Stomach (tissue), 9 donors: ENCODE measurements around the gene WBP2. TPM values are rescaled to one million over a fixed set of nuclear protein-coding genes. Genes with fewer than 3 reads are reported as not detected.

Experiments used
- DNase-seq, 2 donors: peaks; one replicate each; pipeline versions ENCODE4 v3.0.0 to v3.0.0-alpha.2; 2013 to 2019
- H3K27ac ChIP-seq, 5 donors: fragments of 200-600 bp in 4 of 5; sonication (generic) in 4 of 5; one replicate each; pipeline ENCODE4 v1.5.1; 2013 to 2019; ENCODE audit warnings: mild to moderate bottlenecking in 1 of 5, moderate library complexity in 1 of 5
- H3K27me3 ChIP-seq, 3 donors: fragments of 200-600 bp; sonication (generic); one replicate each; pipeline ENCODE4 v1.5.1; 2017 to 2019; ENCODE audit warnings: mixed run types in 1 of 3
- H3K36me3 ChIP-seq, 4 donors: fragments of 200-600 bp; sonication (generic); 1 replicate in 3 of 4; 2 replicates in 1 of 4; pipeline ENCODE4 v1.5.1; 2016 to 2019
- H3K4me1 ChIP-seq, 4 donors: fragments of 200-600 bp; sonication (generic); one replicate each; pipeline ENCODE4 v1.5.1; 2016 to 2019
- H3K4me3 ChIP-seq, 4 donors: fragments of 200-600 bp; sonication (generic) in 3 of 4; one replicate each; pipeline ENCODE4 v1.5.1; 2016 to 2019; ENCODE audit warnings: mild to moderate bottlenecking in 1 of 4
- H3K9me3 ChIP-seq, 4 donors: fragments of 200-600 bp; sonication (generic); one replicate each; pipeline ENCODE4 v1.5.1; 2016 to 2019
- CTCF ChIP-seq, 7 experiments: fragments of 450-650 bp in 4 of 7; fragments of 200-600 bp in 3 of 7; sonication (generic) in 3 of 7; IDR thresholded peaks; one replicate each; pipeline ENCODE4 v1.5.1; 2016 to 2019; ENCODE audit warnings: antibody characterized with exemption in 7 of 7, control low read depth in 2 of 7, mild to moderate bottlenecking in 1 of 7
- EP300 ChIP-seq: sonication (generic); formaldehyde crosslinking; IDR thresholded peaks from one replicate; pipeline ENCODE4 v1.6.1; 2017; ENCODE audit warnings: antibody characterized with exemption
- POLR2A ChIP-seq, 4 donors: fragments of 450-650 bp; IDR thresholded peaks; one replicate each; pipeline ENCODE4 v1.6.1; 2016; ENCODE audit warnings: antibody characterized with exemption in 4 of 4, control low read depth in 2 of 4, mild to moderate bottlenecking in 1 of 4, moderate library complexity in 1 of 4
- POLR2AphosphoS5 ChIP-seq, 3 donors: sonication (generic); formaldehyde crosslinking; IDR thresholded peaks; one replicate each; pipeline ENCODE4 v1.6.1; 2016; ENCODE audit warnings: antibody characterized with exemption in 3 of 3
- WGBS, 5 donors: extraction: QIAGEN DNeasy Blood & Tissue Kit in 3 of 5; methylation state at CpG; one replicate each; pipeline versions ENCODE4 v1.1.5 to v1.1.7; 2013 to 2018; 5-methylcytosine and 5-hydroxymethylcytosine counted together
- intact Hi-C: fragments of 100-400 bp; cut with DNase I; formaldehyde crosslinking; loops from one replicate; pipeline ENCODE4 v1.15.1; 2023; ENCODE audit warnings: low total_unique reads
- polyA plus RNA-seq, 3 donors: library from polyadenylated mRNA; stranded (reverse); fragments of 200-250 nt; gene quantifications; one replicate each; pipeline ENCODE4 v1.2.3, GENCODE V29; 2013
- total RNA-seq, 5 donors: library from RNA; depleted of rRNA; stranded (reverse); fragments of >200 nt; gene quantifications; one replicate each; pipeline versions ENCODE4 v1.1.0 to v1.2.3, GENCODE V29; 2014 to 2016
- donor health status: healthy with polysubstance abuse.
- donor health status: Bipolar disorder and iron deficiency.
- donor health status: healthy.

Gene WBP2
- total and polyA plus RNA-seq, 8 donors = 28.6 to 122 (median 72.5) TPM

- TF ChIP-seq POLR2AphosphoS5 (IDR thresholded peaks at IDR 0.05) = no peak
- TF ChIP-seq EP300 = no peak
- no peak for TF ChIP-seq POLR2A (IDR thresholded peaks at IDR 0.05)
- no peak for TF ChIP-seq CTCF (IDR thresholded peaks at IDR 0.05)
- Histone ChIP-seq H3K27ac (no peak overlapping the region), H3K9me3 (no peaks in the 10 kb centered on the region), H3K36me3 (peaks cover 28 to 79% (median 71%) of the 10 kb centered on the region in 4 donors), H3K4me1 (peaks cover 0 to 11% (median 5%) of the 10 kb centered on the region in 4 donors), H3K27me3 (no peaks in the 10 kb centered on the region), H3K4me3 (no peak overlapping the region)
- 88 to 92% (median 90%) methylated on average over 7 to 8 of the region's 8 CpGs for WGBS, 5 donors
- no peak for DNase-seq
- intact Hi-C loops = no loop called here
These were observed 59.1 kb downstream of the WBP2 start for GRCh38 chr17:75795820-75796607.

Other genes starting within 250 kb of the WBP2 start
- 10 to 100 TPM in 1 of 5 donors, 1 to 10 TPM in 1, under 1 TPM in 1, not detected in 2; 0.58 to 12.7 (median 3.6) TPM for gene SMIM5, start 221.9 kb downstream of the WBP2 start, total RNA-seq
- 10 to 100 TPM in 1 of 3 donors, 1 to 10 TPM in 2; 5.9 to 29.5 (median 10.0) TPM for gene SMIM5, start 221.9 kb downstream of the WBP2 start, polyA plus RNA-seq
- gene RECQL5, start 188.2 kb downstream of the WBP2 start, total RNA-seq = 100 to 1,000 TPM in 2 of 5 donors, 10 to 100 TPM in 3; 21.4 to 229 (median 46.7) TPM
- gene RECQL5, start 188.2 kb downstream of the WBP2 start, polyA plus RNA-seq = 10 to 100 TPM; 29.6 to 61.4 (median 50.8) TPM
- gene SAP30BP, start 188.0 kb downstream of the WBP2 start, total RNA-seq = 100 to 1,000 TPM in 2 of 5 donors, 10 to 100 TPM in 3; 24.6 to 154 (median 72.9) TPM
- gene SAP30BP, start 188.0 kb downstream of the WBP2 start, polyA plus RNA-seq = 10 to 100 TPM; 59.0 to 82.5 (median 72.8) TPM
- 100 to 1,000 TPM in 4 of 5 donors, 10 to 100 TPM in 1; 66.8 to 137 (median 132) TPM for gene ITGB4, start 133.9 kb downstream of the WBP2 start, total RNA-seq
- 10 to 100 TPM; 33.6 to 66.1 (median 60.3) TPM for gene ITGB4, start 133.9 kb downstream of the WBP2 start, polyA plus RNA-seq
- 10 to 100 TPM in 4 of 5 donors, 1 to 10 TPM in 1; 7.6 to 57.1 (median 27.5) TPM for gene GALK1, start 90.1 kb downstream of the WBP2 start, total RNA-seq
- gene GALK1, start 90.1 kb downstream of the WBP2 start, polyA plus RNA-seq = 10 to 100 TPM; 32.7 to 41.0 (median 40.6) TPM
- gene UNK, start 70.5 kb downstream of the WBP2 start, total RNA-seq = 100 to 1,000 TPM in 1 of 5 donors, 10 to 100 TPM in 3, 1 to 10 TPM in 1; 3.5 to 102 (median 33.0) TPM
- 10 to 100 TPM; 13.5 to 17.3 (median 15.1) TPM for gene UNK, start 70.5 kb downstream of the WBP2 start, polyA plus RNA-seq
- gene UNC13D, start 10.9 kb downstream of the WBP2 start, total RNA-seq = 10 to 100 TPM in 4 of 5 donors, 1 to 10 TPM in 1; 9.0 to 45.5 (median 25.5) TPM
- gene UNC13D, start 10.9 kb downstream of the WBP2 start, polyA plus RNA-seq = 10 to 100 TPM in 2 of 3 donors, 1 to 10 TPM in 1; 6.4 to 18.5 (median 17.9) TPM
- gene TRIM47, start 23.2 kb upstream of the WBP2 start, total RNA-seq = 10 to 100 TPM in 4 of 5 donors, 1 to 10 TPM in 1; 3.5 to 40.4 (median 11.9) TPM
- gene TRIM47, start 23.2 kb upstream of the WBP2 start, polyA plus RNA-seq = 10 to 100 TPM; 24.2 to 34.7 (median 28.4) TPM
- gene TRIM65, start 41.6 kb upstream of the WBP2 start, total RNA-seq = 10 to 100 TPM in 3 of 5 donors, 1 to 10 TPM in 1, not detected in 1; 9.2 to 26.6 (median 16.9) TPM
- 10 to 100 TPM in 1 of 3 donors, 1 to 10 TPM in 2; 8.1 to 10.6 (median 9.5) TPM for gene TRIM65, start 41.6 kb upstream of the WBP2 start, polyA plus RNA-seq
- gene MRPL38, start 49.5 kb upstream of the WBP2 start, total RNA-seq = 100 to 1,000 TPM in 1 of 5 donors, 10 to 100 TPM in 3, 1 to 10 TPM in 1; 9.3 to 244 (median 29.9) TPM
- gene MRPL38, start 49.5 kb upstream of the WBP2 start, polyA plus RNA-seq = 10 to 100 TPM; 54.2 to 89.2 (median 73.9) TPM
- 10 to 100 TPM in 4 of 5 donors, 1 to 10 TPM in 1; 3.8 to 21.7 (median 19.6) TPM for gene FBF1, start 85.7 kb upstream of the WBP2 start, total RNA-seq
- gene FBF1, start 85.7 kb upstream of the WBP2 start, polyA plus RNA-seq = 10 to 100 TPM in 1 of 3 donors, 1 to 10 TPM in 2; 1.7 to 10.4 (median 6.8) TPM
- gene ACOX1, start 123.8 kb upstream of the WBP2 start, total RNA-seq = 100 to 1,000 TPM in 1 of 5 donors, 10 to 100 TPM in 4; 28.1 to 133 (median 71.8) TPM
- 10 to 100 TPM; 11.9 to 26.5 (median 20.6) TPM for gene ACOX1, start 123.8 kb upstream of the WBP2 start, polyA plus RNA-seq
- gene TEN1, start 123.9 kb upstream of the WBP2 start, total RNA-seq = 100 to 1,000 TPM in 1 of 5 donors, 10 to 100 TPM in 3, not detected in 1; 14.2 to 121 (median 19.3) TPM
- gene TEN1, start 123.9 kb upstream of the WBP2 start, polyA plus RNA-seq = 10 to 100 TPM; 37.1 to 66.6 (median 52.4) TPM
- gene CDK3, start 145.5 kb upstream of the WBP2 start, total RNA-seq = 10 to 100 TPM in 1 of 5 donors, 1 to 10 TPM in 3, not detected in 1; 3.1 to 20.4 (median 7.3) TPM
- gene CDK3, start 145.5 kb upstream of the WBP2 start, polyA plus RNA-seq = 10 to 100 TPM in 1 of 3 donors, 1 to 10 TPM in 2; 7.3 to 17.2 (median 8.2) TPM
- 10 to 100 TPM in 2 of 5 donors, 1 to 10 TPM in 3; 1.2 to 89.8 (median 9.7) TPM for gene EVPL, start 172.0 kb upstream of the WBP2 start, total RNA-seq
- gene EVPL, start 172.0 kb upstream of the WBP2 start, polyA plus RNA-seq = 100 to 1,000 TPM in 1 of 3 donors, 1 to 10 TPM in 2; 1.8 to 105 (median 8.2) TPM
- gene SRP68, start 217.2 kb upstream of the WBP2 start, total RNA-seq = 10 to 100 TPM; 24.6 to 49.8 (median 47.8) TPM
- gene SRP68, start 217.2 kb upstream of the WBP2 start, polyA plus RNA-seq = 10 to 100 TPM; 36.9 to 46.4 (median 39.3) TPM
- not detected for gene GALR2, start 219.4 kb upstream of the WBP2 start, total RNA-seq
- gene GALR2, start 219.4 kb upstream of the WBP2 start, polyA plus RNA-seq = under 1 TPM in 1 of 3 donors, not detected in 2; 0.48 TPM
- gene ZACN, start 223.8 kb upstream of the WBP2 start, total RNA-seq = not detected
- gene ZACN, start 223.8 kb upstream of the WBP2 start, polyA plus RNA-seq = 1 to 10 TPM in 2 of 3 donors, under 1 TPM in 1; 1.00 to 1.9 (median 1.4) TPM
- gene EXOC7, start 248.5 kb upstream of the WBP2 start, total RNA-seq = 100 to 1,000 TPM in 2 of 5 donors, 10 to 100 TPM in 3; 65.7 to 280 (median 80.3) TPM
- gene EXOC7, start 248.5 kb upstream of the WBP2 start, polyA plus RNA-seq = 10 to 100 TPM; 31.8 to 47.2 (median 33.2) TPM